Prostate gland (tissue), 2 donors: ENCODE results near the gene PCDHGB5. TPM values are rescaled to one million over a fixed set of nuclear protein-coding genes. Genes with fewer than 3 reads are reported as not detected.
A peak's percentile ranks its signal among the peaks of the same experiment; 100 is the strongest.

Experiments used
- DNase-seq: peaks from one replicate; pipeline ENCODE4 v3.0.0-alpha.2; 2019; ENCODE audit warnings: low spot score
- H3K27ac ChIP-seq, 2 donors: fragments of 200-600 bp; sonication (generic); 2 replicates each; pipeline ENCODE4 v1.5.1; 2017 to 2019
- H3K27me3 ChIP-seq: fragments of 200-600 bp; sonication (generic); replicated peaks from 2 replicates; pipeline ENCODE4 v1.5.1; 2019; ENCODE audit not compliant: insufficient read depth
- H3K36me3 ChIP-seq, 2 donors: fragments of 200-600 bp; sonication (generic); 1 replicate in 1 of 2; 2 replicates in 1 of 2; pipeline versions ENCODE4 v1.5.1 to v1.8.1; 2017 to 2019
- H3K4me1 ChIP-seq: fragments of 200-600 bp; sonication (generic); replicated peaks from 2 replicates; pipeline ENCODE4 v1.5.1; 2019
- H3K4me3 ChIP-seq, 2 donors: fragments of 200-600 bp; sonication (generic); 2 replicates each; pipeline ENCODE4 v1.5.1; 2017 to 2019
- H3K9me3 ChIP-seq: fragments of 200-600 bp; sonication (generic); 2 replicates; pipeline ENCODE4 v1.5.1; 2017
- CTCF ChIP-seq, 4 experiments: fragments of 200-600 bp in 2 of 4; fragments of 450-650 bp in 2 of 4; sonication (generic) in 2 of 4; IDR thresholded peaks; 1 replicate in 3 of 4; 2 replicates in 1 of 4; pipeline ENCODE4 v1.5.1; 2016 to 2019; ENCODE audit warnings: antibody characterized with exemption in 4 of 4, mild to moderate bottlenecking in 2 of 4, moderate library complexity in 2 of 4
- POLR2A ChIP-seq: fragments of 450-650 bp; IDR thresholded peaks from one replicate; pipeline ENCODE4 v1.6.1; 2016; ENCODE audit warnings: antibody characterized with exemption, mild to moderate bottlenecking
- POLR2AphosphoS5 ChIP-seq: sonication (generic); formaldehyde crosslinking; IDR thresholded peaks from one replicate; pipeline ENCODE4 v1.6.1; 2017; ENCODE audit warnings: antibody characterized with exemption
- WGBS: methylation state at CpG from one replicate; pipeline ENCODE4 v1.1.5; 2018; 5-methylcytosine and 5-hydroxymethylcytosine counted together
- intact Hi-C: fragments of 100-400 bp; cut with DNase I; formaldehyde crosslinking; loops from one replicate; pipeline ENCODE4 v1.14.2; 2022
- total RNA-seq, 2 donors: library from RNA; depleted of rRNA; stranded (reverse); fragments of >200 nt; gene quantifications; one replicate each; pipeline ENCODE4 v1.1.0, GENCODE V29; 2016

The PCDHGB5 gene
- total RNA-seq, 2 donors from 2014 or later, result 7.9 to 24.5 TPM

- Histone ChIP-seq H3K9me3 (no peaks in the 10 kb centered on the region), H3K4me1 (no peaks in the 10 kb centered on the region), H3K27me3 (peaks cover 23% of the 10 kb centered on the region), H3K4me3 (no peak overlapping the region), H3K27ac (no peak overlapping the region), H3K36me3 (no peaks in the 10 kb centered on the region)
- TF ChIP-seq CTCF (IDR thresholded peaks at IDR 0.05), result no peak
- no peak for TF ChIP-seq POLR2A
- intact Hi-C loops, result no loop called here
- no peak for DNase-seq
Measured at GRCh38 chr5:141362719-141363118, 35.0 kb upstream of the PCDHGB5 start.

- peaks cover 23% of the 10 kb centered on the region for H3K27me3 ChIP-seq
- H3K4me1 ChIP-seq, result no peaks in the 10 kb centered on the region
- no peak for DNase-seq
- H3K27ac ChIP-seq, result no peak within 1 kb of the TSS
- no peaks in the 10 kb centered on the region for H3K36me3 ChIP-seq
- no peak for TF ChIP-seq CTCF (IDR thresholded peaks at IDR 0.05)
- no peak for TF ChIP-seq POLR2AphosphoS5
- TF ChIP-seq POLR2A, result no peak
- intact Hi-C loops, result no loop called here
- 10% methylated on average over 34 of the region's 34 CpGs for WGBS
- H3K4me3 ChIP-seq, result no peak within 1 kb of the TSS
- no peaks in the 10 kb centered on the region for H3K9me3 ChIP-seq
Measured at GRCh38 chr5:141363952-141364660, 33.6 kb upstream of the PCDHGB5 start, which contains the start of gene PCDHGA5. TSS of gene PCDHGA5 (plus strand) at chr5:141364162. CDS start at chr5:141364331, 169 bp downstream.

GRCh38 chr5:141366016-141366896, 31.5 kb upstream of the PCDHGB5 start:
- H3K4me1 ChIP-seq, result no peaks in the 10 kb centered on the region
- intact Hi-C loops, result no loop called here
- no peak overlapping the region for H3K4me3 ChIP-seq
- no peak for DNase-seq
- no peak overlapping the region for H3K27ac ChIP-seq
- peaks cover 17% of the 10 kb centered on the region for H3K27me3 ChIP-seq
- no peaks in the 10 kb centered on the region for H3K9me3 ChIP-seq
- no peaks in the 10 kb centered on the region for H3K36me3 ChIP-seq
- WGBS, result 20% methylated on average over 31 of the region's 46 CpGs
- TF ChIP-seq CTCF (IDR thresholded peaks at IDR 0.05) (no peak), POLR2AphosphoS5 (no peak), POLR2A (no peak)

- no peak for DNase-seq
- WGBS, result 17% methylated on average over 32 of the region's 32 CpGs
- no peak within 1 kb of the TSS for H3K4me3 ChIP-seq
Measured at GRCh38 chr5:141369994-141370848, 27.5 kb upstream of the PCDHGB5 start, which contains the start of gene PCDHGB3. TSS of gene PCDHGB3 (plus strand) at chr5:141370242. CDS start at chr5:141370395, 153 bp downstream.

More at GRCh38 chr5:141369994-141370848, 27.5 kb upstream of the PCDHGB5 start, which contains the start of gene PCDHGB3:
- H3K4me1 ChIP-seq, result no peaks in the 10 kb centered on the region
- H3K27ac ChIP-seq, result no peak within 1 kb of the TSS
- intact Hi-C loops, result no loop called here
- no peaks in the 10 kb centered on the region for H3K36me3 ChIP-seq
- TF ChIP-seq POLR2AphosphoS5 (no peak), CTCF (IDR thresholded peaks at IDR 0.05) (peak in 1 of 4 experiments; percentile 21)
- no peaks in the 10 kb centered on the region for H3K9me3 ChIP-seq
- H3K27me3 ChIP-seq, result peaks cover 8% of the 10 kb centered on the region
